IMR-90 (cell line): ENCODE results near the gene PDGFD.

Experiments
- CEBPB ChIP-seq: IDR thresholded peaks from 2 replicates; pipeline ENCODE4 v1.6.1; 2012; ENCODE audit warnings: low read depth, low read length, improper control_type of control experiment
- CTCF ChIP-seq: conservative IDR thresholded peaks from 2 replicates; pipeline ENCODE4 v1.5.1; 2012; ENCODE audit warnings: mild to moderate bottlenecking, low read depth, low read length, improper control_type of control experiment
- MAFK ChIP-seq: IDR thresholded peaks from 2 replicates; pipeline ENCODE4 v1.6.1; 2012; ENCODE audit warnings: low read depth, low read length, improper control_type of control experiment
- MXI1 ChIP-seq: IDR thresholded peaks from 2 replicates; pipeline ENCODE4 v1.6.1; 2012; ENCODE audit warnings: low read depth, mild to moderate bottlenecking, low read length, moderate library complexity, borderline replicate concordance
- POLR2A ChIP-seq: IDR thresholded peaks from 2 replicates; pipeline ENCODE4 v1.6.1; 2012; ENCODE audit warnings: mild to moderate bottlenecking, low read depth, low read length
- RAD21 ChIP-seq: IDR thresholded peaks from 2 replicates; pipeline ENCODE4 v1.6.1; 2012; ENCODE audit warnings: low read length, improper control_type of control experiment
- SMC3 ChIP-seq: fragments of 150-350 bp; IDR thresholded peaks from 2 replicates; pipeline ENCODE4 v1.6.1; 2016; ENCODE audit warnings: low read depth, mild to moderate bottlenecking, antibody characterized with exemption, low read length, moderate library complexity

GRCh38 chr11:104127828-104128227 lies 36.1 kb downstream of the PDGFD start:
- TF ChIP-seq CTCF: no peak
- no peak for TF ChIP-seq SMC3
- TF ChIP-seq RAD21: no peak
- no peak for TF ChIP-seq MXI1
- TF ChIP-seq CEBPB: no peak
- no peak for TF ChIP-seq POLR2A
- no peak for TF ChIP-seq MAFK
